H1 (cell line): ENCODE data around the gene DAP. TPM values are rescaled to one million over a fixed set of nuclear protein-coding genes. Genes with fewer than 3 reads are reported as not detected.

Experiments used
- CTCF ChIA-PET: fragments of 300-600 bp; sonication (Branson Sonifier 250); formaldehyde crosslinking; loops from one replicate; lab custom pipeline; 2021; ENCODE audit not compliant: partially characterized antibody; lab: Charles Lee
- POLR2A ChIA-PET: fragments of 300-600 bp; sonication (Branson Sonifier 250); formaldehyde crosslinking; loops from one replicate; lab custom pipeline; 2021; ENCODE audit warnings: inconsistent platforms; ENCODE audit not compliant: partially characterized antibody; lab: Charles Lee
- DNase-seq, 2 experiments: peaks; one replicate each; pipeline versions ENCODE4 v3.0.0 to v3.0.0-alpha.2; 2010 to 2022; ENCODE audit warnings: low spot score in 2 of 2, low read depth in 1 of 2, mixed read lengths in 1 of 2
- FAIRE-seq: peaks from 2 replicates; lab custom pipeline; 2011; peaks lifted over from hg19 to GRCh38; lab: Jason Lieb, UNC
- H2AFZ ChIP-seq: 2 replicates; pipeline ENCODE4 v1.8.1; 2012; ENCODE audit warnings: low read length, inconsistent platforms
- H2AK5ac ChIP-seq: 2 replicates; pipeline ENCODE4 v1.6.1; 2013; ENCODE audit warnings: low read depth, low read length
- H2BK120ac ChIP-seq: replicated peaks from 2 replicates; pipeline ENCODE3; 2013; ENCODE audit warnings: low read depth, low read length, inconsistent platforms
- H2BK12ac ChIP-seq: 2 replicates; pipeline ENCODE4 v1.6.1; 2013; ENCODE audit warnings: low read depth, low read length
- H2BK15ac ChIP-seq: 2 replicates; pipeline ENCODE4 v1.6.1; 2013; ENCODE audit warnings: low read length
- H2BK20ac ChIP-seq: 2 replicates; pipeline ENCODE4 v1.6.1; 2013; ENCODE audit warnings: low read length
- H2BK5ac ChIP-seq: 2 replicates; pipeline ENCODE4 v1.6.1; 2013; ENCODE audit warnings: low read depth, low read length
- H3K14ac ChIP-seq: 2 replicates; pipeline ENCODE4 v1.6.1; 2013; ENCODE audit warnings: inconsistent platforms; ENCODE audit not compliant: insufficient read length
- H3K18ac ChIP-seq: 2 replicates; pipeline ENCODE4 v1.6.1; 2013; ENCODE audit warnings: low read length; ENCODE audit errors: extremely low read depth
- H3K23ac ChIP-seq: 2 replicates; pipeline ENCODE4 v1.6.1; 2013; ENCODE audit warnings: inconsistent platforms; ENCODE audit not compliant: insufficient read length
- H3K23me2 ChIP-seq: 2 replicates; pipeline ENCODE4 v1.6.1; 2013; ENCODE audit warnings: low read depth, low read length
- H3K27ac ChIP-seq: 2 replicates; pipeline ENCODE4 v1.6.1; 2011; ENCODE audit warnings: low read depth, low read length, inconsistent platforms
- H3K27me3 ChIP-seq, 4 experiments: replicated peaks in 1 of 4; 1 replicate in 1 of 4; 2 replicates in 3 of 4; pipeline versions ENCODE4 v1.6.1 to v1.8.1; 2011 to 2013; ENCODE audit warnings: low read length in 3 of 4, mild to moderate bottlenecking in 3 of 4, inconsistent platforms in 2 of 4, mixed read lengths in 2 of 4, moderate library complexity in 1 of 4; ENCODE audit not compliant: control insufficient read depth in 3 of 4, insufficient read depth in 3 of 4; ENCODE audit errors: extremely low read depth in 1 of 4
- H3K36me3 ChIP-seq, 4 experiments: 2 replicates each; pipeline versions ENCODE4 v1.6.1 to v1.8.1; 2011 to 2013; ENCODE audit warnings: mild to moderate bottlenecking in 4 of 4, low read length in 3 of 4, moderate library complexity in 2 of 4, control low read depth in 1 of 4, inconsistent platforms in 1 of 4; ENCODE audit not compliant: insufficient read depth in 4 of 4, control insufficient read depth in 2 of 4
- H3K4ac ChIP-seq: replicated peaks from 2 replicates; pipeline ENCODE3; 2013; ENCODE audit warnings: low read length, low read depth, mixed read lengths, inconsistent platforms; ENCODE audit not compliant: insufficient read length
- H3K4me1 ChIP-seq, 4 experiments: replicated peaks in 1 of 4; 1 replicate in 1 of 4; 2 replicates in 3 of 4; pipeline versions ENCODE4 v1.6.1 to v1.8.1; 2011 to 2013; ENCODE audit warnings: low read length in 3 of 4, inconsistent platforms in 2 of 4, mixed read lengths in 1 of 4; ENCODE audit not compliant: insufficient read depth in 4 of 4, control insufficient read depth in 3 of 4
- H3K4me2 ChIP-seq, 2 experiments: 2 replicates each; pipeline versions ENCODE4 v1.6.1 to v1.8.1; 2011 to 2013; ENCODE audit warnings: low read depth in 2 of 2, low read length in 2 of 2, control low read depth in 1 of 2, inconsistent platforms in 1 of 2, mild to moderate bottlenecking in 1 of 2; ENCODE audit not compliant: insufficient read depth in 1 of 2
- H3K4me3 ChIP-seq, 4 experiments: fragments of 200-600, 300-600 bp in 1 of 4; sonication (generic), shearing (Covaris generic), sonication (Bioruptor Twin) in 1 of 4; 2 replicates each; pipeline versions ENCODE4 v1.5.1 to v1.8.1; 2011 to 2016; ENCODE audit warnings: low read length in 4 of 4, low read depth in 3 of 4, control low read depth in 2 of 4, inconsistent platforms in 2 of 4, mild to moderate bottlenecking in 2 of 4, mixed read lengths in 1 of 4, moderate library complexity in 1 of 4; ENCODE audit not compliant: insufficient read depth in 2 of 4; ENCODE audit errors: extremely low read depth in 1 of 4
- H3K56ac ChIP-seq: replicated peaks from 2 replicates; pipeline ENCODE3; 2013; ENCODE audit warnings: low read depth, mild to moderate bottlenecking, mixed read lengths, low read length, inconsistent platforms; ENCODE audit not compliant: insufficient read length
- H3K79me1 ChIP-seq: 2 replicates; pipeline ENCODE4 v1.6.1; 2013; ENCODE audit warnings: low read depth, low read length, control low read depth
- H3K79me2 ChIP-seq, 2 experiments: 2 replicates each; pipeline versions ENCODE4 v1.6.1 to v1.8.1; 2012 to 2013; ENCODE audit warnings: low read length in 2 of 2, mild to moderate bottlenecking in 2 of 2, inconsistent platforms in 1 of 2; ENCODE audit not compliant: insufficient read depth in 2 of 2, control insufficient read depth in 1 of 2
- H3K9ac ChIP-seq, 4 experiments: replicated peaks in 1 of 4; 1 replicate in 1 of 4; 2 replicates in 3 of 4; pipeline versions ENCODE4 v1.6.1 to v1.8.1; 2011 to 2013; ENCODE audit warnings: low read depth in 3 of 4, low read length in 3 of 4, control low read depth in 2 of 4, mild to moderate bottlenecking in 2 of 4, moderate library complexity in 2 of 4, inconsistent platforms in 1 of 4; ENCODE audit errors: extremely low read depth in 1 of 4
- H3K9me3 ChIP-seq, 2 experiments: 2 replicates each; pipeline versions ENCODE4 v1.6.1 to v1.8.1; 2012 to 2013; ENCODE audit warnings: mild to moderate bottlenecking in 2 of 2, moderate library complexity in 2 of 2, control low read depth in 1 of 2, inconsistent platforms in 1 of 2, low read depth in 1 of 2, low read length in 1 of 2, mixed read lengths in 1 of 2; ENCODE audit not compliant: insufficient read depth in 2 of 2
- H4K20me1 ChIP-seq, 2 experiments: replicated peaks in 1 of 2; 2 replicates each; pipeline versions ENCODE3 to v1.8.1; 2011 to 2013; ENCODE audit warnings: inconsistent platforms in 2 of 2, low read length in 2 of 2, mild to moderate bottlenecking in 1 of 2; ENCODE audit not compliant: insufficient read depth in 2 of 2, control insufficient read depth in 1 of 2
- H4K5ac ChIP-seq: 2 replicates; pipeline ENCODE4 v1.6.1; 2013; ENCODE audit warnings: low read length, low read depth, mixed read lengths, inconsistent platforms; ENCODE audit not compliant: insufficient read length
- H4K8ac ChIP-seq: 2 replicates; pipeline ENCODE4 v1.8.0; 2013; ENCODE audit warnings: mild to moderate bottlenecking, moderate library complexity, low read length, inconsistent platforms; ENCODE audit not compliant: insufficient read depth; ENCODE audit errors: extremely low read depth
- H4K91ac ChIP-seq: replicated peaks from 2 replicates; pipeline ENCODE3; 2013; ENCODE audit warnings: low read length, mixed read lengths, inconsistent platforms; ENCODE audit not compliant: insufficient read length
- GABPA ChIP-seq: IDR thresholded peaks from 2 replicates; pipeline ENCODE4 v1.6.1; 2011; ENCODE audit warnings: mild to moderate bottlenecking, low read length, moderate library complexity, borderline replicate concordance; ENCODE audit not compliant: insufficient read depth
- PHF8 ChIP-seq: fragments of 200-600 bp; sonication (generic); conservative IDR thresholded peaks from 2 replicates; pipeline ENCODE4 v1.7.1; 2012; ENCODE audit warnings: low read depth, mild to moderate bottlenecking, inconsistent platforms, low read length, moderate library complexity
- TAF7 ChIP-seq: optimal IDR thresholded peaks from 2 replicates; pipeline ENCODE3; 2011; ENCODE audit warnings: low read depth, mild to moderate bottlenecking, inconsistent platforms, low read length, moderate library complexity, borderline replicate concordance
- ZNF274 ChIP-seq: IDR thresholded peaks from 2 replicates; pipeline ENCODE4 v1.7.0; 2012; ENCODE audit warnings: low read length, borderline replicate concordance; ENCODE audit errors: extremely low read depth
- WGBS, 2 experiments: shearing (Covaris generic) in 1 of 2; methylation state at CpG; one replicate each; pipeline versions ENCODE4 v1.1.6 to v1.1.7; 2013 to 2015; ENCODE audit warnings: low lambda C conversion rate in 2 of 2, mixed read lengths in 2 of 2, inconsistent platforms in 1 of 2, low coverage in 1 of 2, missing lambda C conversion rate in 1 of 2; ENCODE audit not compliant: insufficient replicate concordance in 2 of 2, insufficient coverage in 1 of 2, insufficient read length in 1 of 2; ENCODE audit errors: extremely low coverage in 1 of 2, missing lambda C conversion rate in 1 of 2; 5-methylcytosine and 5-hydroxymethylcytosine counted together
- polyA plus RNA-seq, 7 experiments: library from polyadenylated mRNA; depleted of rRNA in 3 of 7; stranded (reverse) in 5 of 7; unstranded in 2 of 7; fragments of >200 nt in 5 of 7; fragments of 200-250 nt in 2 of 7; gene quantifications; 1 replicate in 5 of 7; 2 replicates in 1 of 7; 4 replicates in 1 of 7; pipeline versions ENCODE4 v1.2.1 to v1.2.3, GENCODE V29; 2011 to 2013; ENCODE audit warnings: missing spikeins in 2 of 7, mixed read lengths in 2 of 7
- total RNA-seq: library from RNA; stranded (reverse); fragmentation: NEBNext Ultra II Directional; extraction: Animal tissue kit (Norgen Biotek cat#: 25700); gene quantifications from 2 replicates; pipeline ENCODE4 v1.2.1, GENCODE V29; 2021

Gene DAP
- total and polyA plus RNA-seq, 2 of the 8 experiments (the other 6 are each of a cell fraction or from before 2014, with no cell fraction given), result 26.2 to 44.4 TPM

- DNase-seq, result no peak
- Histone ChIP-seq H3K79me2 (peaks cover 0 to 22% of the 10 kb centered on the region in 2 experiments; a peak in 2 of 4 replicates), H3K27me3 (peaks cover 0 to 9% (median 7%) of the 10 kb centered on the region in 4 experiments; a peak in 5 of 7 replicates), H3K4me1 (peaks cover 2 to 10% (median 5%) of the 10 kb centered on the region in 4 experiments; a peak in 5 of 7 replicates), H2BK5ac (no peak overlapping the region), H3K4ac (no peak overlapping the region), H4K8ac (peak overlapping the region; percentile 83), H2BK15ac (no peak overlapping the region), H4K20me1 (peaks cover 0 to 1% of the 10 kb centered on the region in 2 experiments), H3K14ac (no peak overlapping the region), H2AK5ac (no peak overlapping the region), H2BK120ac (no peak overlapping the region), H3K56ac (no peak overlapping the region), H3K4me3 (peak overlapping the region; percentile 35 to 66 (median 58)), H2BK12ac (no peak overlapping the region), H3K9me3 (no peaks in the 10 kb centered on the region), H3K79me1 (peaks cover 3% of the 10 kb centered on the region; the same call in 1 of the 2 replicates), H3K23me2 (peaks cover 5% of the 10 kb centered on the region; the same call in 1 of the 2 replicates), H3K18ac (no peak overlapping the region), H3K23ac (no peak overlapping the region), H3K9ac (peak overlapping the region in 3 of 4 experiments; percentile 47 to 82 (median 63); a peak in 5 of 7 replicates), H4K5ac (no peak overlapping the region), H4K91ac (no peak overlapping the region), H3K27ac (peak overlapping the region; percentile 44; the same call in 1 of the 2 replicates), H3K4me2 (peak overlapping the region; percentile 70 to 96; a peak in 2 of 4 replicates), H3K36me3 (no peaks in the 10 kb centered on the region), H2AFZ (no peak overlapping the region), H2BK20ac (no peak overlapping the region)
- WGBS, 2 experiments, result no CpG with 5 or more reads among the region's 42 CpGs
- ChIA-PET CTCF (no interaction called here), POLR2A (interaction anchor here (0.6 to 1.5 kb wide), 4 partner anchors 36 to 417 kb away, joined by 3 to 7 read pairs (median 4); no protein-coding TSS in a partner anchor)
- FAIRE-seq, result no peak
- peak; percentile 58; the same call in 1 of the 2 replicates for TF ChIP-seq PHF8
- TF ChIP-seq GABPA, result no peak
- no peak for TF ChIP-seq ZNF274
- TF ChIP-seq TAF7, result peak; percentile 3
These were observed 181 bp downstream of the DAP start for GRCh38 chr5:10760921-10761184.
